Right lobe of liver (tissue), 6 donors: ENCODE results near the gene MAP3K7. TPM values are rescaled to one million over a fixed set of nuclear protein-coding genes. Genes with fewer than 3 reads are reported as not detected.
A peak's percentile ranks its signal among the peaks of the same experiment; 100 is the strongest.

Experiments
- ATAC-seq, 4 donors: fragments of 200-7000 bp; cut with Tn5 transposase; one replicate each; pipeline ENCODE4 v1.9.1; 2020; ENCODE audit warnings: mild to moderate bottlenecking in 4 of 4, moderate library complexity in 4 of 4
- DNase-seq, 3 donors: peaks; one replicate each; pipeline ENCODE4 v3.0.0-alpha.2; 2020
- H3K27ac ChIP-seq, 3 donors: fragments of 200-600 bp; one replicate each; pipeline ENCODE4 v1.8.0; 2022
- H3K27me3 ChIP-seq, 2 donors: fragments of 200-600 bp; one replicate each; pipeline ENCODE4 v1.8.0; 2022
- H3K36me3 ChIP-seq, 4 donors: fragments of 200-600 bp; sonication (generic) in 1 of 4; one replicate each; pipeline versions ENCODE4 v1.5.1 to v1.8.0; 2017 to 2022; ENCODE audit warnings: control low read depth in 1 of 4
- H3K4me1 ChIP-seq, 4 donors: fragments of 200-600 bp; sonication (generic) in 1 of 4; one replicate each; pipeline versions ENCODE4 v1.5.1 to v1.8.0; 2017 to 2022; ENCODE audit warnings: control low read depth in 1 of 4
- H3K4me3 ChIP-seq, 3 donors: fragments of 200-600 bp; one replicate each; pipeline ENCODE4 v1.8.0; 2022
- H3K9me3 ChIP-seq, 4 donors: fragments of 200-600 bp; sonication (generic) in 1 of 4; one replicate each; pipeline versions ENCODE4 v1.5.1 to v1.8.0; 2017 to 2022; ENCODE audit warnings: control low read depth in 1 of 4
- CTCF ChIP-seq, 4 donors: fragments of 200-600 bp in 3 of 4; fragments of 450-650 bp in 1 of 4; IDR thresholded peaks; one replicate each; pipeline versions ENCODE4 v1.5.1 to v1.8.0; 2016 to 2022; ENCODE audit warnings: antibody characterized with exemption in 4 of 4, mild to moderate bottlenecking in 2 of 4
- POLR2A ChIP-seq: fragments of 450-650 bp; IDR thresholded peaks from one replicate; pipeline ENCODE4 v1.6.1; 2017; ENCODE audit warnings: antibody characterized with exemption, mild to moderate bottlenecking
- WGBS: methylation state at CpG from one replicate; pipeline ENCODE4 v1.1.6; 2018; ENCODE audit warnings: low coverage, low lambda C conversion rate; ENCODE audit not compliant: insufficient coverage; ENCODE audit errors: missing lambda C conversion rate; 5-methylcytosine and 5-hydroxymethylcytosine counted together
- intact Hi-C, 2 donors: fragments of 100-400 bp; cut with DNase I; formaldehyde crosslinking; loops; one replicate each; pipeline versions ENCODE4 v1.11.2 to v1.14.1; 2022
- long read RNA-seq: library from polyadenylated mRNA; unstranded; transcript quantifications from one replicate; pipeline ENCODE4 v2.0.0, GENCODE V29; 2019
- total RNA-seq, 6 experiments: library from RNA; depleted of rRNA in 2 of 6; stranded (reverse); fragments of >200 nt in 2 of 6; fragmentation: NEBNext Ultra II Directional in 3 of 6; extraction: Animal tissue kit (Norgen Biotek cat#: 25700) in 3 of 6; gene quantifications; one replicate each; pipeline versions ENCODE4 v1.1.0 to v1.2.4, GENCODE V29; 2016 to 2023
- donor health status: DM: no; HTN: yes; CAD: no.
- donor health status: DM: no; HTN: no; CAD: no.
- donor health status: DM: no; HTN: no; CAD: no.
- donor health status: DM: no; HTN: yes; CAD: no.
- donor health status: DM: no; HTN: yes; CAD: no.

MAP3K7 gene
- total RNA-seq: 10 to 100 TPM in 4 of 6 experiments, 1 to 10 TPM in 2; 8.1 to 12.5 (median 10.3) TPM
- long read RNA-seq, full-length matches to known transcripts: 5 of 6 reads
- long read RNA-seq, partial matches to known transcripts: 0 of 6 reads
- long read RNA-seq, other reads (novel, unspliced or antisense): 1 of 6 reads

- peak; percentile 97 to 98 (median 98) for ATAC-seq
- Histone ChIP-seq H3K27me3 (no peaks in the 10 kb centered on the region), H3K9me3 (no peaks in the 10 kb centered on the region), H3K36me3 (no peaks in the 10 kb centered on the region), H3K4me3 (peak within 1 kb of the TSS; percentile 92 to 99 (median 98)), H3K4me1 (peaks cover 0 to 23% (median 4%) of the 10 kb centered on the region in 4 donors), H3K27ac (peak within 1 kb of the TSS; percentile 90)
- intact Hi-C loops: no loop called here
- WGBS: under 1% methylated on average over 43 of the region's 58 CpGs
- DNase-seq: peak; percentile 88 to 93 (median 91)
- TF ChIP-seq POLR2A: peak; percentile 82
- TF ChIP-seq CTCF (IDR thresholded peaks at IDR 0.05): no peak
These were observed at the start of gene MAP3K7 for GRCh38 chr6:90586836-90587638. Gene MAP3K7 (minus strand): TSS chr6:90587072. CDS start chr6:90586883, 189 bp downstream.

- WGBS: 10% methylated on average over 1 of the region's 1 CpG
- intact Hi-C loops: no loop called here
These were observed 44.2 kb upstream of the MAP3K7 start for GRCh38 chr6:90631046-90631445.

GRCh38 chr6:90621581-90621980, 34.7 kb upstream of the MAP3K7 start:
- 85% methylated on average over 2 of the region's 2 CpGs for WGBS
- no peak overlapping the region for H3K27ac ChIP-seq
- no peak for DNase-seq
- no peak overlapping the region for H3K4me3 ChIP-seq
- no peaks in the 10 kb centered on the region for H3K4me1 ChIP-seq
- no peaks in the 10 kb centered on the region for H3K27me3 ChIP-seq
- intact Hi-C loops: no loop called here
- TF ChIP-seq CTCF (IDR thresholded peaks at IDR 0.05) (no peak), POLR2A (no peak)
- H3K36me3 ChIP-seq: no peaks in the 10 kb centered on the region
- no peak for ATAC-seq
- H3K9me3 ChIP-seq: no peaks in the 10 kb centered on the region

More at GRCh38 chr6:90631046-90631445, 44.2 kb upstream of the MAP3K7 start:
- Histone ChIP-seq H3K4me1 (no peaks in the 10 kb centered on the region), H3K27ac (no peak overlapping the region), H3K27me3 (no peaks in the 10 kb centered on the region), H3K4me3 (no peak overlapping the region), H3K9me3 (no peaks in the 10 kb centered on the region), H3K36me3 (no peaks in the 10 kb centered on the region)
- DNase-seq (no peak), ATAC-seq (no peak)
- no peak for TF ChIP-seq POLR2A
- no peak for TF ChIP-seq CTCF (IDR thresholded peaks at IDR 0.05)

DNA sequence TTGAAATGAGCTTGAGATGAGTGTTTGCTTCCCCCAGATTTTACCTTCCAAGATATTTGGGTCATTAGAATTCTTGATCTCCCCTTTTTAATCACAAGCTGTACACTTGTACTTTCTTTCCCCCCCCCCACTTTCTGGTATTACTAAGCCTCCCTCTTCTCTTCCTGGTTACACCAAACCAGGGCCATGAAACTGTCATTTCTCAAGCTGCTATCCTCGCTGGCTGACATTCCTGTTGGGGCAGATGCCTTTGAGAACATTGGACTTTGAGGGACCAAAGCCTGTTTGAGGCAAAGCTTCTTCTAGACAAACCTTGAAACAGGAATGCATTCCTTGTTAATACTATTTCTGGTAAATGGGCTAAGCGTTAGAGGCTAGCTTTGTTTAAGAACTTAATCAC, 32.3 kb upstream of the MAP3K7 start:
- Histone ChIP-seq H3K36me3 (no peaks in the 10 kb centered on the region), H3K27ac (no peak overlapping the region), H3K9me3 (no peaks in the 10 kb centered on the region), H3K27me3 (no peaks in the 10 kb centered on the region), H3K4me3 (no peak overlapping the region), H3K4me1 (no peaks in the 10 kb centered on the region)
- 22% methylated on average over 2 of the region's 2 CpGs for WGBS
- intact Hi-C loops: no loop called here
- TF ChIP-seq POLR2A (no peak), CTCF (IDR thresholded peaks at IDR 0.05) (no peak)
- ATAC-seq: no peak
- DNase-seq: no peak
